Measurements from ENCODE around the gene PITPNC1.

GRCh38 chr17:67663457-67663856 is 286.4 kb downstream of the PITPNC1 start:
- no peak for TF ChIP-seq EZH2 (IDR thresholded peaks at IDR 0.05; ENCODE audit: borderline replicate concordance, insufficient read depth, low read length, poor library complexity, severe bottlenecking)
- TF ChIP-seq CTCF (IDR thresholded peaks at IDR 0.05; ENCODE audit: poor library complexity, severe bottlenecking): no peak
- no peak for TF ChIP-seq MXI1 (conservative IDR thresholded peaks at IDR 0.05; ENCODE audit: poor library complexity, severe bottlenecking)
- no peak for TF ChIP-seq TAF1 (IDR thresholded peaks at IDR 0.05; ENCODE audit: low read depth)
- no peak for TF ChIP-seq EP300 (conservative IDR thresholded peaks at IDR 0.05; ENCODE audit: poor library complexity, severe bottlenecking)
- no peak for TF ChIP-seq REST (IDR thresholded peaks at IDR 0.05; ENCODE audit: borderline replicate concordance)
- TF ChIP-seq POLR2AphosphoS5 (IDR thresholded peaks at IDR 0.05): no peak

Data from neural cell (in vitro differentiated cells).